Embryonic facial prominence (tissue), 1 donor: Measurements from ENCODE around the gene SOX15.

Experiments used
- DNase-seq: peaks from one replicate; pipeline ENCODE4 v3.0.0-alpha.2; 2016; ENCODE audit errors: extremely low spot score

SOX15 gene

GRCh38 chr17:7577327-7578199 lies 12.3 kb downstream of the SOX15 start:
- DNase-seq: no peak

- DNase-seq: no peak
These were observed 13.4 kb downstream of the SOX15 start for GRCh38 chr17:7576432-7576937.

GRCh38 chr17:7575959-7576358 lies 13.9 kb downstream of the SOX15 start:
- DNase-seq: no peak

- DNase-seq: no peak
These were observed 14.4 kb downstream of the SOX15 start for GRCh38 chr17:7575481-7575883.

- no peak for DNase-seq
These were observed 15.5 kb downstream of the SOX15 start for GRCh38 chr17:7574176-7574953.

GRCh38 chr17:7573324-7574080 lies 16.4 kb downstream of the SOX15 start:
- peak; percentile 82 for DNase-seq

GRCh38 chr17:7572588-7573323 lies 17.1 kb downstream of the SOX15 start:
- peak; percentile 97 for DNase-seq

GRCh38 chr17:7572338-7572587 lies 17.6 kb downstream of the SOX15 start:
- no peak for DNase-seq

- no peak for DNase-seq
These were observed 19.5 kb downstream of the SOX15 start for GRCh38 chr17:7570351-7570750.

GRCh38 chr17:7569571-7569970 lies 20.3 kb downstream of the SOX15 start:
- DNase-seq: no peak

GRCh38 chr17:7563115-7563869 lies 26.6 kb downstream of the SOX15 start:
- no peak for DNase-seq

GRCh38 chr17:7562208-7562605 lies 27.7 kb downstream of the SOX15 start:
- DNase-seq: no peak

- DNase-seq: peak; percentile 82
These were observed 28.2 kb downstream of the SOX15 start, which contains the start of gene SENP3 for GRCh38 chr17:7561589-7562207. Gene SENP3, plus strand, starts transcription at chr17:7561919. Its CDS starts 1,158 bp downstream, at chr17:7563077.

- DNase-seq: peak; percentile 70
These were observed 28.8 kb downstream of the SOX15 start for GRCh38 chr17:7561028-7561575.

- DNase-seq: peak; percentile 70
These were observed 29.5 kb downstream of the SOX15 start for GRCh38 chr17:7560172-7561027.

- no peak for DNase-seq
These were observed 30.3 kb downstream of the SOX15 start for GRCh38 chr17:7559320-7560171.

GRCh38 chr17:7558544-7559319 lies 31.2 kb downstream of the SOX15 start, which contains the start of gene TNFSF13:
Gene TNFSF13, plus strand, starts transcription at chr17:7558750. Its CDS starts 290 bp downstream, at chr17:7559040.
- DNase-seq: no peak
